A673 (cell line): ENCODE data around the gene TDO2.

ENCODE experiments used
- EZH2 ChIP-seq: fragments of 200-600 bp; sonication (generic); IDR thresholded peaks from 2 replicates; pipeline ENCODE4 v1.6.1; 2017; ENCODE audit warnings: borderline replicate concordance, low read depth, mild to moderate bottlenecking, mixed read lengths, antibody characterized with exemption, low read length; ENCODE audit not compliant: poor library complexity, severe bottlenecking
- TF ChIP-seq, protein P1 (sequence below): fragments of 300-800, 200-600 bp; sonication (generic); conservative IDR thresholded peaks from 2 replicates; pipeline ENCODE4 v1.5.1; 2017; ENCODE audit warnings: low read depth, mild to moderate bottlenecking, antibody characterized with exemption, low read length, moderate library complexity, mixed read lengths

DNA sequence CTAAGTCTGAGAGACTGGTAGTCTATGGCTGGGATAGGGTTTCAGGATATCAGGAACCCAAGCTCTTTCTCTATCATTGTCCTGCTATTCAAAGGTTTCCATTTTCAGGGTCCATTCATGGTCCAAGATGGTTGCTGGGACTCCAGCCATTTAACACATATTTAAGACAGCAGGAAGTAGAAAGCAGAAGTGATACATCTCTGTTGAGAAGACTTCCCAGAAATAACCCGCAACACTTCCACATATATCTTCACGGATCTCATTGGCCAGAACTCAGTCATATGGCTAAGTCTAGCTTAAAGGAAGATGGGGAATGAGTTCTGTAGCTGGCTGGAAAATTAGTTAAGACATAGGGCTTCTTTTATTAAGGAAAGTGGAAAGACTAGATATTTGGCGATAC lies 26.3 kb downstream of the TDO2 start:
- TF ChIP-seq, protein P1, sequence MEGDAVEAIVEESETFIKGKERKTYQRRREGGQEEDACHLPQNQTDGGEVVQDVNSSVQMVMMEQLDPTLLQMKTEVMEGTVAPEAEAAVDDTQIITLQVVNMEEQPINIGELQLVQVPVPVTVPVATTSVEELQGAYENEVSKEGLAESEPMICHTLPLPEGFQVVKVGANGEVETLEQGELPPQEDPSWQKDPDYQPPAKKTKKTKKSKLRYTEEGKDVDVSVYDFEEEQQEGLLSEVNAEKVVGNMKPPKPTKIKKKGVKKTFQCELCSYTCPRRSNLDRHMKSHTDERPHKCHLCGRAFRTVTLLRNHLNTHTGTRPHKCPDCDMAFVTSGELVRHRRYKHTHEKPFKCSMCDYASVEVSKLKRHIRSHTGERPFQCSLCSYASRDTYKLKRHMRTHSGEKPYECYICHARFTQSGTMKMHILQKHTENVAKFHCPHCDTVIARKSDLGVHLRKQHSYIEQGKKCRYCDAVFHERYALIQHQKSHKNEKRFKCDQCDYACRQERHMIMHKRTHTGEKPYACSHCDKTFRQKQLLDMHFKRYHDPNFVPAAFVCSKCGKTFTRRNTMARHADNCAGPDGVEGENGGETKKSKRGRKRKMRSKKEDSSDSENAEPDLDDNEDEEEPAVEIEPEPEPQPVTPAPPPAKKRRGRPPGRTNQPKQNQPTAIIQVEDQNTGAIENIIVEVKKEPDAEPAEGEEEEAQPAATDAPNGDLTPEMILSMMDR: no peak
- no peak for TF ChIP-seq EZH2
